PFSK-1 (cell line): ENCODE measurements around the gene KRT17.

Experiments used
- FOXP2 ChIP-seq: optimal IDR thresholded peaks from 2 replicates; pipeline ENCODE3; 2011; ENCODE audit warnings: borderline replicate concordance, control low read depth, inconsistent platforms; ENCODE audit not compliant: insufficient read depth; ENCODE audit errors: extremely low read length, extremely low read depth
- POLR2AphosphoS5 ChIP-seq: IDR thresholded peaks from 2 replicates; pipeline ENCODE4 v1.6.1; 2012; ENCODE audit warnings: low read depth, mild to moderate bottlenecking, control low read depth, low read length, moderate library complexity
- REST ChIP-seq, 2 experiments: IDR thresholded peaks; 2 replicates each; pipeline versions ENCODE4 v1.6.1 to v1.8.0; 2011 to 2012; ENCODE audit warnings: low read depth in 2 of 2, low read length in 2 of 2, control low read depth in 1 of 2, inconsistent platforms in 1 of 2, mild to moderate bottlenecking in 1 of 2, moderate library complexity in 1 of 2; ENCODE audit not compliant: insufficient read depth in 1 of 2
- SIN3A ChIP-seq: IDR thresholded peaks from 2 replicates; pipeline ENCODE4 v1.6.1; 2012; ENCODE audit warnings: mild to moderate bottlenecking, low read length, moderate library complexity, borderline replicate concordance; ENCODE audit not compliant: insufficient read depth
- TAF1 ChIP-seq: IDR thresholded peaks from 2 replicates; pipeline ENCODE4 v1.6.1; 2012; ENCODE audit warnings: low read length, control low read depth, borderline replicate concordance; ENCODE audit not compliant: insufficient read depth

Gene KRT17

DNA sequence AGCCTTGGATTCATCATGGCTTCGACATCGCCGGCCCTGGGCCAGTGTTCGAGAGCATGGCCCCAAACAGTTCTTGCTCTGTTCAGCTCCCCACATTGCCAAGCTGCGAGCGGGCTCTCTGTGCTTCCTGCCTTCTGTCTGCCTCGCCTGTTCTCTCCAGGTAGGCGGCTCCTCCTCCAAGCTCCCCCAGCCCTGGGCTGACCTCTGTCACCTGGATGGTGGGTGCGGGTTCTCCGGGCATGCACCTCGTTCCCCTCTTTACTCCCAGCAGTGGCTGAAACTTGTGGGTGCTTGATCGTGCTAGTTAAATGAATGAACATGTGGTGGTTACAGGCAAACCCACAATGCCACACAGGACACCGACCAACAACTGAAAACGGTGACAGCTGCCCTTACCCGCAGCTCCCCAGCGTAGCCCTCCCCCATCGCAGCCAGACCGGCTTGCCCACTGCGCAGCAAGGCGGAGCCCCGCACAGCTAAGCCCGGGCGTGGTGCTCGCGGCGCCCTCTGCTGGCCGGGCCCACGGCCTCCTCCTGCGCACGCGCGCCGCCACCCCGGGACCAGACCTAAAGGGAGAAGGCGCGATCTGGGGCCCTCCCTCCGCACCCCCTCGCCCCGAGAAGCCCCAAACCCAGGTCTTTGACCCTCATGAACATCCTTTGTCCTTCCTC, 41.3 kb upstream of the KRT17 start:
- TF ChIP-seq FOXP2 (peak; percentile 69), SIN3A (0 out of 2 replicates have a peak, but pooled peaks have one; percentile 37), TAF1 (no peak), POLR2AphosphoS5 (peak; percentile 54; the same call in 1 of the 2 replicates), REST (IDR thresholded peaks at IDR 0.05; ENCODE audit: insufficient read depth in 1 of 2, low read depth in 2 of 2, low read length in 2 of 2) (no peak)

GRCh38 chr17:41664587-41665565, 40.5 kb upstream of the KRT17 start:
- TF ChIP-seq SIN3A (no peak), REST (IDR thresholded peaks at IDR 0.05; ENCODE audit: insufficient read depth in 1 of 2, low read depth in 2 of 2, low read length in 2 of 2) (no peak), FOXP2 (no peak), POLR2AphosphoS5 (no peak)

DNA sequence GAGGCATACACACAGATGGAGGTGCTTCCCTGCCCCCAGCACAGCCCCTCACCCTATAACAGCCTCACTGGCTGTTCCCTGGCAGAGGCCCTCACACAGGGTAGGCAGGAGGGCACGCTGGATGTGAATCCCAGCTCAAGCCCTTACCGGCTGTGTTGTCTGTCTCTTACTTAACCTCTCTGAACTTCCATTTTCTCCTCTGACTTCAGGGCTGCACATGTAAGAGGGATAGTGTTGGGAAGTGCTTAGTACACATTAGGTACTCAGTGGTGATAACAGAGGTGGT, 39.7 kb upstream of the KRT17 start:
- TF ChIP-seq FOXP2, result no peak
- no peak for TF ChIP-seq REST (IDR thresholded peaks at IDR 0.05; ENCODE audit: insufficient read depth in 1 of 2, low read depth in 2 of 2, low read length in 2 of 2)
- TF ChIP-seq SIN3A, result no peak
- TF ChIP-seq TAF1, result no peak
- no peak for TF ChIP-seq POLR2AphosphoS5

DNA sequence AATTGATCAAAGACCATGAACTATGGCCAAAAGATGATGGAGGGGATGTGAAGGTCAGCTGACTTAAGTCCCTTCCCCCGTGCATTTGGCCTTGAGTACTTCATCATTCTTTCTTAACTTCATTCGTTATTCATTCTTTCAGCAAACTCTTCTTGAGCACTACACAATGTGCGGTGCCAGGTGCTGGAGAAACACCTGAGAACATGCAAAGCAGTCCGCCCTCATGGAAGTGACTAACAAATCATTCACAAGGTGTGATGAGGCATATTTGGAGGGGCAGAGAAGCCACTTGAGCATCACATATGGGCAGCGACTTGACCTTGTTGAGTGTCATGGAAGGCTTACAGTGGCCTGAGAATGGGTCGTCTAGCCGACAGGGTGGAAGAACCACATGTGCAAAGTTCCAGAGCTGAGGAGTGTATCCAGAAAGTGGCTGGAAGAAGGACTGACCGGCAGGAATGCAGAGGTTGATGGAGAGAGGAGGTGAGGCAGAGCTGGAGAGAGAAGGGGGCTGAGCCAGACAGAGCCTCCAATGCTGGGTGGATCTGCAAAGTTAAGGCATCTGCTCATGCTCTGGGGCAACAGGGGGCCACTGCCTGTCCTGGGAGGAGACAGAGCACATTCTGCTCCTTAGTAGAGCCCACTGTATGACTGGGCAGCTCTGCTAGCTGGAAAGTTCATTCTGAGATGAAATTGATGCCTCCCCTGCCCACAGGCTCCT, 39.2 kb upstream of the KRT17 start:
- no peak for TF ChIP-seq REST (IDR thresholded peaks at IDR 0.05; ENCODE audit: insufficient read depth in 1 of 2, low read depth in 2 of 2, low read length in 2 of 2)
- no peak for TF ChIP-seq TAF1
- TF ChIP-seq POLR2AphosphoS5, result no peak
- no peak for TF ChIP-seq FOXP2
- no peak for TF ChIP-seq SIN3A
